Tibial artery (tissue), 4 donors: ENCODE measurements around the gene CSF2.
"Not testable (repeated sequence)": the region's sequence is repeated elsewhere in the genome, so short reads cannot be mapped to it uniquely, and the experiment has no call there.

Experiments used
- DNase-seq, 2 donors: peaks; one replicate each; pipeline ENCODE4 v3.0.0-alpha.2; 2019
- H3K27ac ChIP-seq, 2 donors: fragments of 200-600 bp; sonication (generic) in 1 of 2; 1 replicate in 1 of 2; 2 replicates in 1 of 2; pipeline ENCODE4 v1.5.1; 2018 to 2019; ENCODE audit warnings: mild to moderate bottlenecking in 1 of 2
- H3K27me3 ChIP-seq, 2 donors: fragments of 200-600 bp; sonication (generic) in 1 of 2; one replicate each; pipeline versions ENCODE4 v1.5.1 to v1.6.0; 2016 to 2019
- H3K36me3 ChIP-seq, 3 donors: fragments of 200-600 bp; sonication (generic) in 2 of 3; one replicate each; pipeline ENCODE4 v1.5.1; 2016 to 2019; ENCODE audit warnings: mild to moderate bottlenecking in 2 of 3
- H3K4me1 ChIP-seq, 4 donors: fragments of 200-600 bp; sonication (generic) in 2 of 4; 1 replicate in 3 of 4; 2 replicates in 1 of 4; pipeline ENCODE4 v1.5.1; 2016 to 2019
- H3K4me3 ChIP-seq, 2 donors: fragments of 200-600 bp; sonication (generic) in 1 of 2; 1 replicate in 1 of 2; 2 replicates in 1 of 2; pipeline ENCODE4 v1.5.1; 2018 to 2019; ENCODE audit warnings: mild to moderate bottlenecking in 2 of 2
- H3K9me3 ChIP-seq, 3 donors: fragments of 200-600 bp; sonication (generic) in 1 of 3; one replicate each; pipeline ENCODE4 v1.5.1; 2016 to 2019
- CTCF ChIP-seq, 2 experiments: fragments of 200-600 bp in 1 of 2; fragments of 450-650 bp in 1 of 2; IDR thresholded peaks; one replicate each; pipeline ENCODE4 v1.5.1; 2017 to 2019; ENCODE audit warnings: antibody characterized with exemption in 2 of 2, mild to moderate bottlenecking in 1 of 2, moderate library complexity in 1 of 2
- intact Hi-C: fragments of 100-400 bp; cut with DNase I; formaldehyde crosslinking; loops from one replicate; pipeline ENCODE4 v1.15.0; 2023; ENCODE audit warnings: low total_unique reads

The CSF2 gene

GRCh38 chr5:132114150-132115121 is 40.8 kb downstream of the CSF2 start:
- H3K27me3 ChIP-seq, result no peaks in the 10 kb centered on the region
- H3K4me1 ChIP-seq, result no peaks in the 10 kb centered on the region
- H3K27ac ChIP-seq, result no peak overlapping the region
- no peaks in the 10 kb centered on the region for H3K9me3 ChIP-seq
- H3K4me3 ChIP-seq, result no peak overlapping the region
- no peaks in the 10 kb centered on the region for H3K36me3 ChIP-seq
- no peak for TF ChIP-seq CTCF (IDR thresholded peaks at IDR 0.05)
- DNase-seq, result no peak
- intact Hi-C loops, result no loop called here

DNA sequence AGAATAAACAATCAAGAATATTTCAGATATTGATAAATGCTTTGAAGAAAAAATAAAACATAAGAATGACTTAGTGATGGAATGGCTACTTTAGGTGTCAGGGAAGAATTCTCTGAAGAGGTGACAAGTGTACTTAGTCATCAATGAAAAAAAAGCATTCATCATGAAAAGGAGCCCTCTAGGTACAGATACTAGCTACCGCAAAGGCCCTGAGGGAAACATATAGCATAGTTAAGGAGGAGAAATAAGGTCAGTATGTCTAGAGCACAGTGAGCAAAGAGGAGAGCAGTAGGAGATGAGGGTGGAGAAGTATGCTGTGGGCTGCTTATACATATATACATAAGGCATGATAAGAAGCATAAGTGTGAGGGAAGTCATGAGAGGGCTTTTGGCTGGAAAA is 41.8 kb downstream of the CSF2 start:
- no peak for TF ChIP-seq CTCF (IDR thresholded peaks at IDR 0.05)
- no peak overlapping the region for H3K27ac ChIP-seq
- H3K9me3 ChIP-seq, result no peaks in the 10 kb centered on the region
- no peak overlapping the region for H3K4me3 ChIP-seq
- H3K36me3 ChIP-seq, result no peaks in the 10 kb centered on the region
- no peaks in the 10 kb centered on the region for H3K4me1 ChIP-seq
- DNase-seq, result no peak
- intact Hi-C loops, result no loop called here
- H3K27me3 ChIP-seq, result no peaks in the 10 kb centered on the region

DNA sequence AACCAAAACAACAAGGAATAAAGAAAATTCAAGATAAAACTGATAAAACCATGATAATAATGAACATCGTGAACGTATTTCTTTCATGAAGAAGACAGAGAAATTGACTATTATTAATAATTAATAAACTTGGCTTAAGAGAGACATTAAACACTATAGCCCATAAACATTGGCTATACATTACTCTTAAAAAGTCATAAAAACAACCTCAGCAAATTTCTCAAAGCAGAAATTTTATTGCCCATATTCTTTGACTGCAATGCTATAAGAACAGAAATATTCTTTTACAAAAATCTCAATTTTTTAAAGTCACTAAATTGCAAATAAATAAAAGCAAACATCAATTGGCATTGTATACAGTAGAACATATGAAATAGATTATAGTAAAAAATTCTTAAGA is 42.5 kb downstream of the CSF2 start:
- H3K4me3 ChIP-seq, result no peak overlapping the region
- no peaks in the 10 kb centered on the region for H3K27me3 ChIP-seq
- H3K4me1 ChIP-seq, result no peaks in the 10 kb centered on the region
- H3K9me3 ChIP-seq, result no peaks in the 10 kb centered on the region
- TF ChIP-seq CTCF (IDR thresholded peaks at IDR 0.05), result no peak
- no peak overlapping the region for H3K27ac ChIP-seq
- intact Hi-C loops, result no loop called here
- no peaks in the 10 kb centered on the region for H3K36me3 ChIP-seq
- no peak for DNase-seq

GRCh38 chr5:132116909-132117489 is 43.4 kb downstream of the CSF2 start:
- intact Hi-C loops, H3K27me3 ChIP-seq, DNase-seq, H3K27ac ChIP-seq, H3K4me3 ChIP-seq, H3K9me3 ChIP-seq, H3K4me1 ChIP-seq, H3K36me3 ChIP-seq: not testable (repeated sequence)

DNA sequence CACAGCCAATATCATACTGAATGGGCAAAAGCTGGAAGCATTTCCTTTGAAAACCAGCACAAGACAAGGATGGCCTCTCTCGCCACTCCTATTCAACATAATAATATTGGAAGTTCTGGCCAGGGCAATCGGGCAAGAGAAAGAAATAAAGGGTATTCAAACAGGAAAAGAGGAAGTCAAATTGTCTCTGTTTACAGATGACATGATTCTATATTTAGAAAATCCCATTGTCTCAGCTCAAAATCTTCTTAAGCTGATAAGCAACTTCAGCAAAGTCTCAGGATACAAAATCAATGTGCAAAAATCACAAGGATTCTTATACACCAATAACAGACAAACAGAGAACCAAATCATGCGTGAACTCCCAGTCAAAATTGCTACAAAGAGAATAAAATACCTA is 47.1 kb downstream of the CSF2 start:
- H3K27ac ChIP-seq, DNase-seq, H3K36me3 ChIP-seq, H3K9me3 ChIP-seq, intact Hi-C loops, H3K27me3 ChIP-seq, H3K4me1 ChIP-seq, H3K4me3 ChIP-seq: not testable (repeated sequence)

DNA sequence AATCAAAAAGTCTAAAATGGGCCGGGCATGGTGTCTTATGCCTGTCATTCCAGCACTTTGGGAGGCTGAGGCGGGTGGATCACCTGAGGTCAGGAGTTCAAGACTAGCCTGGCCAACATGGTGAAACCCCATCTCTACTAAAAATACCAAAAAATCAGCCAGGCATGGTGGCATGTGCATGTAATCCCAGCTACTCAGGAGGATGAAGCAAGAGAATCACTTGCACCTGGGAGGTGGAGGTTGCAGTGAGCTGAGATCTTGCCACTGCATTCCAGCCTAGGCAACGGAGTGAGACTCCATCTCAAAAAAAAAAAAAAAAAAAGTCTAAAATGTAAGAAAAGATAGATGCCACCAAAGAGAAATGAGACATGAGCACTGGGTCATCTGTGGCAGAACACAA is 49.4 kb downstream of the CSF2 start:
- intact Hi-C loops, DNase-seq, H3K4me1 ChIP-seq: not testable (repeated sequence)

DNA sequence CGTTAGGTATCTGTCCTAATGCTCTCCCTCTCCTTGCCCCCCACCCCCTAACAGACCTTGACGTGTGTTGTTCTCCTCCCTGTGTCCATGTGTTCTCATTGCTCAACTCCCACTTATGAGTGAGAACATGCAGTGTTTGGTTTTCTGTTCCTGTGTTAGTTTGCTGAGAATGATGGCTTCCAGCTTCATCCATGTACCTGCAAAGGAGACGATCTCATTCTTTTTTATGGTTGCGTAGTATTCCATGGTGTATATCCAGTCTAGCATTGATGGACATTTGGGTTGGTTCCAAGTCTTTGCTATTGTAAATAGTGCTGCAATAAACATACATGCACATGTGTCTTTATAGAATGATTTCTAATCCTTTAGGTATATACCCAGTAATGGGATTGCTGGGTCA is 50.0 kb downstream of the CSF2 start:
- H3K4me1 ChIP-seq, H3K4me3 ChIP-seq, intact Hi-C loops, DNase-seq, H3K27ac ChIP-seq, H3K27me3 ChIP-seq, H3K36me3 ChIP-seq: not testable (repeated sequence)
- H3K9me3 ChIP-seq, result peaks cover 0 to 15% (median 0%) of the 10 kb centered on the region in 3 donors

More for the DNA sequence above, 49.4 kb downstream of the CSF2 start:
- H3K27ac ChIP-seq, H3K4me3 ChIP-seq, H3K27me3 ChIP-seq, H3K36me3 ChIP-seq: not testable (repeated sequence)
- peaks cover 0 to 13% (median 0%) of the 10 kb centered on the region in 3 donors for H3K9me3 ChIP-seq
